Mucosa of rectum (tissue), 2 donors: ENCODE data around the gene WDR81.

ENCODE experiments used
- H3K27ac ChIP-seq, 2 donors: one replicate each; pipeline ENCODE4 v1.7.0; 2013; ENCODE audit warnings: inconsistent platforms in 2 of 2, low read depth in 2 of 2, low read length in 2 of 2
- H3K27me3 ChIP-seq, 2 donors: one replicate each; pipeline ENCODE4 v1.7.0; 2013; ENCODE audit warnings: low read length in 2 of 2; ENCODE audit not compliant: control insufficient read depth in 2 of 2, insufficient read depth in 2 of 2
- H3K36me3 ChIP-seq, 2 donors: one replicate each; pipeline ENCODE4 v1.7.0; 2013; ENCODE audit warnings: low read length in 2 of 2; ENCODE audit not compliant: control insufficient read depth in 2 of 2, insufficient read depth in 2 of 2
- H3K4me1 ChIP-seq, 2 donors: one replicate each; pipeline ENCODE4 v1.7.0; 2013; ENCODE audit warnings: low read length in 2 of 2, mild to moderate bottlenecking in 1 of 2; ENCODE audit not compliant: control insufficient read depth in 2 of 2, insufficient read depth in 2 of 2
- H3K4me3 ChIP-seq, 2 donors: one replicate each; pipeline ENCODE4 v1.7.0; 2013; ENCODE audit warnings: low read length in 2 of 2
- H3K9ac ChIP-seq, 2 donors: one replicate each; pipeline ENCODE4 v1.7.0; 2013; ENCODE audit warnings: low read length in 2 of 2, low read depth in 1 of 2, mild to moderate bottlenecking in 1 of 2
- H3K9me3 ChIP-seq, 2 donors: one replicate each; pipeline ENCODE4 v1.7.0; 2013; ENCODE audit warnings: low read length in 2 of 2; ENCODE audit not compliant: control insufficient read depth in 2 of 2
- donor health status: healthy.
- donor health status: Normal muscosa, but diverticular disease.

WDR81 gene

DNA sequence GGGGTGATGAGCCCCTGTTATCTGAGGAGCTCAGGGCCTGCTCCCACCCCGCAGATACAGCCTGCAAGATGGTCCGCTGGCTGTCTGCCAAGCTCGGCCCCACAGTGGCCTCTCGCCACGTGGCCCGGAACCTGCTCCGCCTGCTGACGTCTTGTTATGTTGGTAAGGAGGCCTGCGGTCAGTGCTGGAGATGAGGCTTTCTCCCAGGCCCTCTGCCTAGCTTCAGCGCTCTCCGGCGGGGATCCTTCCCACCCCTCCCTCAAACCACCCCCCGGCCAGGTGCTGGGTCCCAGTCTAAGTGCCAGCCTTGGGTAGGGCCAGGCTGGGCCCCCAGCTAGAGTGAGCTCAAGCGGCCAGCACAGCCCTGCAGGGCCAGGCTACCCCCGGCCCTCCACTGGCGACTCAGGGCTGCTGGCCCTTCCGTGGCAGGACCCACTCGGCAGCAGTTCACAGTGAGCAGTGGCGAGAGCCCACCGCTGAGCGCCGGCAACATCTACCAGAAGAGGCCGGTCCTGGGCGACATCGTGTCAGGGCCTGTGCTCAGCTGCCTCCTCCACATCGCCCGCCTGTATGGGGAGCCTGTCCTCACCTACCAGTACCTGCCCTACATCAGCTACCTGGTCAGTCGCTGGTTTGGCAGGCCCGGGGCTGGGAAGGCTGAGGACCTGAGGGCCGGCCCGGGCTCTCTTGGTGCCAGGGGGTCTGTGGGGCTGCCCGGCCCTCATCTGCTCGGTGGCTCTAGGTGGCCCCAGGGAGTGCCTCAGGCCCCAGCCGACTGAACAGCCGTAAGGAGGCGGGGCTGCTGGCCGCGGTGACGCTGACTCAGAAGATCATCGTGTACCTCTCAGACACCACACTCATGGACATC is 6.1 kb downstream of the WDR81 start:
- no peak overlapping the region for H3K4me3 ChIP-seq
- H3K9me3 ChIP-seq, result no peaks in the 10 kb centered on the region
- peak overlapping the region; percentile 77 for H3K27ac ChIP-seq
- peaks cover 6 to 8% of the 10 kb centered on the region in 2 donors for H3K4me1 ChIP-seq
- peak overlapping the region; percentile 32 to 51 for H3K9ac ChIP-seq
- H3K27me3 ChIP-seq, result no peaks in the 10 kb centered on the region
- peaks cover 20 to 34% of the 10 kb centered on the region in 2 donors for H3K36me3 ChIP-seq

GRCh38 chr17:1731194-1731506 is 6.6 kb downstream of the WDR81 start:
- H3K9ac ChIP-seq, result no peak overlapping the region
- peaks cover 4 to 6% of the 10 kb centered on the region in 2 donors for H3K4me1 ChIP-seq
- H3K27ac ChIP-seq, result peak overlapping the region in 1 of 2 donors; percentile 77
- no peaks in the 10 kb centered on the region for H3K9me3 ChIP-seq
- H3K27me3 ChIP-seq, result no peaks in the 10 kb centered on the region
- H3K36me3 ChIP-seq, result peaks cover 23 to 37% of the 10 kb centered on the region in 2 donors
- no peak overlapping the region for H3K4me3 ChIP-seq

- Histone ChIP-seq H3K27me3 (no peaks in the 10 kb centered on the region), H3K4me3 (no peak overlapping the region), H3K27ac (no peak overlapping the region), H3K36me3 (peaks cover 24 to 36% of the 10 kb centered on the region in 2 donors), H3K4me1 (peaks cover 6 to 9% of the 10 kb centered on the region in 2 donors), H3K9me3 (no peaks in the 10 kb centered on the region), H3K9ac (no peak overlapping the region)
Observed at GRCh38 chr17:1732241-1732832, 7.8 kb downstream of the WDR81 start.

DNA sequence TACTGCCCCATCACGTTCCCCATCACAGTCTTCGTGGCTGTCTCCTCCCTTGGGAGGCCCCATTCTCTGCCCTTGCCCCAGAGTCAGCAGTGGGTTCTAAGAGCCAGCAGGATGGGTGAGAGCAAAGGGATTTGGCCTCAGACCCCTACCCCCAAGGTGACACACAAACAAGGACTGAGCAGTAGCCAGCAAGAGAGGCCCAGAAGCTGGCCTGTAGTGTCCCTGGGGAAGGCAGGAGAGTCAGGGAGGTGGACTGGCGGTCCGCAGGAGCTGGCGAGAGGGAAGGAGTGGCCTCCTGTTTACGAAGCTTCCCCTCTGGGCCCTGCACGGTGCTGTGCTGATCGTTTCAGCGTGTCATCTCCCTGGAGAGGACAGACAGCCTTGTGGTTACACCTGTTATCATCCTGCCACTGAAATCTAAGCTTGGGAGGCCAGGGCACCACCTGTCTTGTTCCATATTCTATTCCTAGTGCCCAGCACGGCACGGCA is 8.4 kb downstream of the WDR81 start:
- H3K9me3 ChIP-seq, result no peaks in the 10 kb centered on the region
- no peak overlapping the region for H3K4me3 ChIP-seq
- peaks cover 6 to 9% of the 10 kb centered on the region in 2 donors for H3K4me1 ChIP-seq
- no peaks in the 10 kb centered on the region for H3K27me3 ChIP-seq
- peaks cover 27 to 35% of the 10 kb centered on the region in 2 donors for H3K36me3 ChIP-seq
- no peak overlapping the region for H3K9ac ChIP-seq
- H3K27ac ChIP-seq, result no peak overlapping the region

DNA sequence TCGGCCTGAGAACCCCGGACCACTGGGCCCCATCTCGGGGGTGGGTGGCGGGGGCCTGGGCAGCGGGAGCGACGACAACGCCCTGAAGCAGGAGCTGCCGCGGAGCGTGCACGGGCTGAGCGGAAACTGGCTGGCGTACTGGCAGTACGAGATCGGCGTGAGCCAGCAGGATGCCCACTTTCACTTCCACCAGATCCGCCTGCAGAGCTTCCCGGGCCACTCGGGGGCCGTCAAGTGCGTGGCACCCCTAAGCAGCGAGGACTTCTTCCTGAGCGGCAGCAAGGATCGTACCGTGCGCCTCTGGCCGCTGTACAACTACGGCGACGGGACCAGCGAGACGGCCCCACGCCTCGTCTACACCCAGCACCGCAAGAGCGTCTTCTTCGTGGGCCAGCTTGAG is 9.3 kb downstream of the WDR81 start:
- Histone ChIP-seq H3K36me3 (peaks cover 23 to 31% of the 10 kb centered on the region in 2 donors), H3K4me3 (no peak overlapping the region), H3K27ac (no peak overlapping the region), H3K4me1 (peaks cover 6 to 9% of the 10 kb centered on the region in 2 donors), H3K9me3 (no peaks in the 10 kb centered on the region), H3K9ac (no peak overlapping the region), H3K27me3 (no peaks in the 10 kb centered on the region)

DNA sequence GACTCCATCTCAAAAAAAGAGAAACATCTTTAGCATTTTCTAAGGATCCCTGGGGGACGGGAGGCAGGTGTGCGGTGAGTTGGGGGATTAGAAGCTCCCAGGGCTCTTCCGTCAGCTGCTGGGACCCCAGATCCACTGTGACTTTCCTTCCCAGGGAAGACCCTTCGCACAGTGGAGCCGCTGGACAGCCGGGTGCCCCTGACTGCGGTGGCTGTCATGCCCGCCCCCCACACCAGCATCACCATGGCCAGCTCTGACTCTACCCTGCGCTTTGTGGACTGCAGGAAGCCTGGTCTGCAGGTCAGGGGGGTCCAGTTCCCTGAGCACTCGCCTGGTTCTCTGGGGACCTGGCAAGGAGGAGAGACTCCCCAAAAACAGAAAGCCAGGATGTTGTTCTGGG is 10.9 kb downstream of the WDR81 start:
- no peak overlapping the region for H3K27ac ChIP-seq
- no peaks in the 10 kb centered on the region for H3K27me3 ChIP-seq
- H3K4me3 ChIP-seq, result no peak overlapping the region
- H3K4me1 ChIP-seq, result peaks cover 6 to 9% of the 10 kb centered on the region in 2 donors
- H3K9ac ChIP-seq, result no peak overlapping the region
- H3K36me3 ChIP-seq, result peaks cover 23 to 29% of the 10 kb centered on the region in 2 donors
- H3K9me3 ChIP-seq, result no peaks in the 10 kb centered on the region

DNA sequence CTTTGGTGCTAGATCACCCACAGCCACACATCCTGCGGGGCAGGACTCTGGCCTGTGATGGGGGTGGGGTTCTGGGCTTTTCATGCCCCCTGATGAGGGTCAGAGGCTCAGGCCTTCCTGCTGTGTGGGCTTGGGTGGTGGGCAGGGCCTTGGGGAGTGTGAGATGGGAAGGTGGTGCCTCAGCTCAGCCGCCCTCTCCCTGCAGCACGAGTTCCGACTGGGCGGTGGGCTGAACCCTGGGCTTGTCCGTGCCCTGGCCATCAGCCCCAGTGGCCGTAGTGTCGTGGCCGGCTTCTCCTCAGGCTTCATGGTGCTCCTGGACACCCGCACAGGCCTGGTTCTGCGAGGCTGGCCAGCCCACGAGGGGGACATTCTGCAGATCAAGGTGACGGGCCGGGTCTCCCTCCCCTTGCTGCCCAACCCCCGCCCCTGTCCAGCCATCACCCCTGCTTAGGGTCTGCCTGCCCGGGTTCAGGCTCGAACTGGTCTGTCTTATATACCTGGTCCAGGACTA is 11.4 kb downstream of the WDR81 start:
- H3K36me3 ChIP-seq, result peaks cover 23 to 29% of the 10 kb centered on the region in 2 donors
- H3K27me3 ChIP-seq, result no peaks in the 10 kb centered on the region
- H3K27ac ChIP-seq, result no peak overlapping the region
- H3K4me3 ChIP-seq, result no peak overlapping the region
- peaks cover 2 to 4% of the 10 kb centered on the region in 2 donors for H3K4me1 ChIP-seq
- H3K9ac ChIP-seq, result no peak overlapping the region
- H3K9me3 ChIP-seq, result no peaks in the 10 kb centered on the region

- Histone ChIP-seq H3K27me3 (no peaks in the 10 kb centered on the region), H3K9me3 (no peaks in the 10 kb centered on the region), H3K4me3 (no peak overlapping the region), H3K9ac (no peak overlapping the region), H3K36me3 (peaks cover 23 to 27% of the 10 kb centered on the region in 2 donors), H3K4me1 (peaks cover 0 to 4% of the 10 kb centered on the region in 2 donors), H3K27ac (no peak overlapping the region)
Observed at GRCh38 chr17:1736348-1737281, 12.1 kb downstream of the WDR81 start.

GRCh38 chr17:1737531-1738291 is 13.2 kb downstream of the WDR81 start:
- Histone ChIP-seq H3K4me1 (peaks cover 0 to 4% of the 10 kb centered on the region in 2 donors), H3K36me3 (peaks cover 23 to 25% of the 10 kb centered on the region in 2 donors)

More at GRCh38 chr17:1737531-1738291, 13.2 kb downstream of the WDR81 start:
- Histone ChIP-seq H3K9me3 (no peaks in the 10 kb centered on the region), H3K9ac (no peak overlapping the region), H3K27me3 (no peaks in the 10 kb centered on the region), H3K4me3 (no peak overlapping the region), H3K27ac (peak overlapping the region in 1 of 2 donors; percentile 4)
